CD4-positive, CD25-positive, alpha-beta regulatory T cell (primary cell): ENCODE measurements around the gene TTLL5. TPM values are rescaled to one million over a fixed set of nuclear protein-coding genes. Genes with fewer than 3 reads are reported as not detected.

ENCODE experiments used
- ATAC-seq, 2 donors: fragments of 150-1000 bp; cut with Tn5 transposase; one replicate each; pipeline ENCODE4 v1.10.0; 2021; ENCODE audit warnings: low read depth in 2 of 2, moderate number of reproducible peaks in 2 of 2, moderate library complexity in 1 of 2
- DNase-seq, 3 donors: peaks; one replicate each; pipeline versions ENCODE4 v3.0.0 to v3.0.0-alpha.2; 2012 to 2022; ENCODE audit warnings: mixed read lengths in 1 of 3
- H3K27ac ChIP-seq: one replicate; pipeline ENCODE4 v1.7.0; 2013; ENCODE audit warnings: mild to moderate bottlenecking, low read length; ENCODE audit not compliant: insufficient read depth, poor library complexity, severe bottlenecking
- H3K27me3 ChIP-seq: one replicate; pipeline ENCODE4 v1.7.0; 2013; ENCODE audit warnings: low read length; ENCODE audit not compliant: control insufficient read depth, insufficient read depth
- H3K36me3 ChIP-seq: one replicate; pipeline ENCODE4 v1.7.0; 2013; ENCODE audit warnings: mild to moderate bottlenecking, low read length, moderate library complexity; ENCODE audit not compliant: control insufficient read depth, insufficient read depth
- H3K4me1 ChIP-seq: 2 replicates; pipeline ENCODE4 v1.7.0; 2013; ENCODE audit warnings: mild to moderate bottlenecking, low read length; ENCODE audit not compliant: insufficient read depth, control insufficient read depth, poor library complexity, severe bottlenecking
- H3K4me3 ChIP-seq: one replicate; pipeline ENCODE4 v1.7.0; 2013; ENCODE audit warnings: low read depth, mild to moderate bottlenecking, low read length, moderate library complexity
- H3K9me3 ChIP-seq, 2 experiments: 1 replicate in 1 of 2; 2 replicates in 1 of 2; pipeline ENCODE4 v1.7.0; 2013; ENCODE audit warnings: low read length in 2 of 2, mild to moderate bottlenecking in 1 of 2, moderate library complexity in 1 of 2; ENCODE audit not compliant: control insufficient read depth in 2 of 2
- H3K27ac Mint-ChIP-seq, 3 donors: one replicate each; pipeline ENCODE4 v1.8.0; 2020 to 2022; ENCODE audit warnings: mild to moderate bottlenecking in 3 of 3, mixed read lengths in 3 of 3, moderate library complexity in 2 of 3
- H3K27me3 Mint-ChIP-seq: one replicate; pipeline ENCODE4 v1.8.0; 2022; ENCODE audit warnings: mild to moderate bottlenecking, mixed read lengths
- H3K36me3 Mint-ChIP-seq: one replicate; pipeline ENCODE4 v1.8.0; 2020; ENCODE audit warnings: mixed read lengths
- H3K4me1 Mint-ChIP-seq, 4 donors: one replicate each; pipeline ENCODE4 v1.8.0; 2020 to 2022; ENCODE audit warnings: mixed read lengths in 4 of 4, mild to moderate bottlenecking in 1 of 4
- H3K4me3 Mint-ChIP-seq, 4 donors: one replicate each; pipeline ENCODE4 v1.8.0; 2020 to 2022; ENCODE audit warnings: mild to moderate bottlenecking in 4 of 4, mixed read lengths in 4 of 4, moderate library complexity in 3 of 4
- H3K9me3 Mint-ChIP-seq, 7 donors: one replicate each; pipeline ENCODE4 v1.8.0; 2020 to 2022; ENCODE audit warnings: mixed read lengths in 7 of 7, mild to moderate bottlenecking in 3 of 7, moderate library complexity in 2 of 7
- polyA plus RNA-seq, 4 donors: library from polyadenylated mRNA; unstranded; fragments of 300-500 nt; fragmentation: Illumina TruSeq; gene quantifications; one replicate each; pipeline ENCODE4 v1.2.3, GENCODE V29; 2021
- total RNA-seq: library from RNA; stranded (reverse); gene quantifications from one replicate; pipeline ENCODE4 v1.2.3, GENCODE V29; 2022

TTLL5 gene
- total and polyA plus RNA-seq, 5 donors from 2014 or later = 4.9 to 39.2 (median 8.7) TPM

DNA sequence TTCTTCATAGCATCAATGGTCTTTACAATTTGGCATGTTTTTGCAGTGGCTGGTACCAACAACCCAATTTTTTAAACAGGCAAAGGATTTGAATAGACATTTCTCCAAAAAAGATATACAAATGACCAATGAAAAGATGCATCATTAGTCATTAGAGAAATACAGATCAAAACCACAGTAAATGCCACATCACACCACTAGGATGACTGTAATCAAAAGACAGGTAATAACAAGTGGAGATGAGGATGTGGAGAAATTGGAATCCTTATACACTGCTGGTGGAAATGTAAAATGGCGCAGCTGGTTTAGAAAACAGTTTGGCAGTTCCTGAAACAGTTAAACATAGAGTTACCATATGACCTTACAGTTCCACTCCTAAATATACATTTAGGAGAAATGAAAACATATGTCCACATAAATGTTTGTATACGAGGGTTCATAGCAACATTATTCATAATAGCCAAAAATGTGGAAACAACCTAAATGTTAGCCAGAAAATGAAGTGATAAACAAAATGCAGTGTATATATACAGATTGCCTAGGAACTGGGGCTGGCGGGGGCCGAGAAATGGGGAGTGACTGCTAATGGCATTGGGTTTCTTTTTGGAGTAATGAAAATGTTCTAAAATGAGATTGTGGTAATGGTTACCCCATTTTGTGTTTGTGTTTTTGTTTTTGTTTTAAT, 265.5 kb downstream of the TTLL5 start:
- Mint-ChIP-seq H3K36me3 (peaks cover 24% of the 10 kb centered on the region), H3K27ac (no peak overlapping the region), H3K4me1 (peaks cover 0 to 2% (median 0%) of the 10 kb centered on the region in 4 donors), H3K4me3 (no peak overlapping the region), H3K27me3 (no peaks in the 10 kb centered on the region), H3K9me3 (no peaks in the 10 kb centered on the region)
- no peak for ATAC-seq
- Histone ChIP-seq H3K27me3 (no peaks in the 10 kb centered on the region), H3K27ac (no peak overlapping the region), H3K9me3 (no peaks in the 10 kb centered on the region), H3K4me1 (no peaks in the 10 kb centered on the region), H3K4me3 (no peak overlapping the region), H3K36me3 (no peaks in the 10 kb centered on the region)
- no peak for DNase-seq

DNA sequence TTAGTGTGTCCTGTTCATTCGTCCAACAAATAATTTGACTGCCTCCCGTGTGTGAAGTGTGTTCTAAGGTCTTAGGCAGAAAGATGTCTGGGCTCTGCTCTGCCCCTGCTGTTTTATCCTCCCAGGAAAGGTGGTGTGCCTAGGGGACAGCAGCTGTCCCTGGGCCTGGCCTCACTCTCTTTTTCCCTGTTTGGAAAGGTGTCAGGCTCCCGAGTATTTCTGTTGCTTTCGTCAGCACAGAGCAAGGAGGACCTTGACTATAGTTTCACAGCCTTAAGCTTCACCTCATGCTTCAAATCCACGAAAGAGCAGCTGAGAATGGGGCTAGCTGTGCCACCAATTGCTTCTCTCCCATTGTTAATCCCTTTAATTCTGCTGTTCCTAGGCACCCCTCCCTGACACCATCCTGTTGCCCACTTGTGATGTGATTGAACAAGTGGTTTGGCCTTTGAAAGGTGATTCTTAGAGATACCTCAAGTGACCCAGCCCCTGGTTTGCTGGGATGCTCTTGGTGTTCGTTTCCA, 266.6 kb downstream of the TTLL5 start:
- no peak for DNase-seq
- Histone ChIP-seq H3K36me3 (no peaks in the 10 kb centered on the region), H3K27me3 (no peaks in the 10 kb centered on the region), H3K27ac (no peak overlapping the region), H3K4me3 (no peak overlapping the region), H3K4me1 (no peaks in the 10 kb centered on the region), H3K9me3 (no peaks in the 10 kb centered on the region)
- H3K4me3 Mint-ChIP-seq = no peak overlapping the region
- H3K9me3 Mint-ChIP-seq = no peaks in the 10 kb centered on the region
- H3K4me1 Mint-ChIP-seq = peaks cover 0 to 2% (median 0%) of the 10 kb centered on the region in 4 donors
- no peaks in the 10 kb centered on the region for H3K27me3 Mint-ChIP-seq
- no peak for ATAC-seq
- peak overlapping the region in 1 of 3 donors; percentile 39 for H3K27ac Mint-ChIP-seq
- H3K36me3 Mint-ChIP-seq = peaks cover 23% of the 10 kb centered on the region

DNA sequence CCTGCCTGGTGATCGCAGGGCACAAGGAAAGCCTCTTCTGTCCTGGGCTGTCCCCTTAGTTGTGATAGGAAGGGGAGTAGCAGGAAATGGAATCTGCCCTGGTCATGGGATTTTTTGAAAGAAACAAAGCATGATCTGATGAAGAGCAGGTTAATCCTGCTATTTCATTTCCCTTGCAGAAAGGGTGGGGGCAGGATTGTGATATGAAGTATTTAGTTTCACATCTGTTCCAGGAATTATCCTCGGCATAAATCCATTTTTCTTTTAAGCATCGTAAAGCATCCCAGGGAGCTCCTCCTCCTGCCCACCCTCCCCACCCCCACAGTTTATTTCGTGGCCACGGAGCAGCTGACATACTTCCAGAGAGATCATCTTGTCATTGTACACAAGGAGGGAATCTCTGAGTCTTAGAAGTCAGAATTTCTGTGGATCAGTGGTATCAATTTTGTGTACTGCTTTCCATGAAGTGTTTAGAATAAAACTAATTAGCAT, 267.7 kb downstream of the TTLL5 start:
- Histone ChIP-seq H3K27ac (no peak overlapping the region), H3K9me3 (no peaks in the 10 kb centered on the region), H3K36me3 (no peaks in the 10 kb centered on the region), H3K27me3 (no peaks in the 10 kb centered on the region), H3K4me1 (no peaks in the 10 kb centered on the region), H3K4me3 (no peak overlapping the region)
- no peaks in the 10 kb centered on the region for H3K27me3 Mint-ChIP-seq
- no peaks in the 10 kb centered on the region for H3K9me3 Mint-ChIP-seq
- ATAC-seq (no peak), DNase-seq (no peak)
- peaks cover 18% of the 10 kb centered on the region for H3K36me3 Mint-ChIP-seq
- H3K4me3 Mint-ChIP-seq = no peak overlapping the region
- H3K4me1 Mint-ChIP-seq = peaks cover 0 to 2% (median 1%) of the 10 kb centered on the region in 4 donors
- H3K27ac Mint-ChIP-seq = no peak overlapping the region

DNA sequence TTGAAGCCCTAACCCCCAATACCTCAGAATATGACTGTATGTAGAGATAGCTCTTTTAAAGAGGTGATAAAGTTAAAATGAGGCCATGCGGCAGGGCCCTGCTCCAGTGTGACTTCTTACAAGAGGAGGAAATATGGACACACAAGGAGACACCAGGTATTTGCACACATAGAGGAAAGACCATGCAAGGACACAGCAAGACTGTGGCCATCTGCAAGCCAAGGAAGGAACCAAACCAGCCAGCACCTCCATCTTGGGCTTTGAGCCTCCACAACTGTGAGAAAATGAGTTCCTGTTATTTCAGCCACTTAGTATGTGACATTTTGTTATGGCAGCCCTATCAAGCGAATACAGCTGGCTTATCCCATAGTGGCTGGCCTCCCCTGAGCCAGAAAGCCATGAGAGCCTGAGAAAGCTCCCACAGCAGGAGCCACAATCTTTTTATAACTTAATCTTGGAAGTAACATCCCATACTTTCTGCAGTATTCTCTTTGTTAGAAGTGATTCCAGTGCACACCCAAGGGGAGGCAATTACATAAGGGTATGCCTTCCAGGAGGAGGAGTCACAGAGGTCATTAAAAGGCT, 272.8 kb downstream of the TTLL5 start:
- no peak overlapping the region for H3K27ac ChIP-seq
- no peak for ATAC-seq
- Mint-ChIP-seq H3K27me3 (no peaks in the 10 kb centered on the region), H3K27ac (peak overlapping the region in 2 of 3 donors; percentile 5 to 40), H3K4me1 (peaks cover 0 to 15% (median 6%) of the 10 kb centered on the region in 4 donors), H3K4me3 (no peak overlapping the region), H3K9me3 (no peaks in the 10 kb centered on the region), H3K36me3 (peaks cover 16% of the 10 kb centered on the region)
- no peaks in the 10 kb centered on the region for H3K27me3 ChIP-seq
- no peaks in the 10 kb centered on the region for H3K36me3 ChIP-seq
- no peak for DNase-seq
- H3K9me3 ChIP-seq = no peaks in the 10 kb centered on the region
- no peak overlapping the region for H3K4me3 ChIP-seq
- H3K4me1 ChIP-seq = no peaks in the 10 kb centered on the region

DNA sequence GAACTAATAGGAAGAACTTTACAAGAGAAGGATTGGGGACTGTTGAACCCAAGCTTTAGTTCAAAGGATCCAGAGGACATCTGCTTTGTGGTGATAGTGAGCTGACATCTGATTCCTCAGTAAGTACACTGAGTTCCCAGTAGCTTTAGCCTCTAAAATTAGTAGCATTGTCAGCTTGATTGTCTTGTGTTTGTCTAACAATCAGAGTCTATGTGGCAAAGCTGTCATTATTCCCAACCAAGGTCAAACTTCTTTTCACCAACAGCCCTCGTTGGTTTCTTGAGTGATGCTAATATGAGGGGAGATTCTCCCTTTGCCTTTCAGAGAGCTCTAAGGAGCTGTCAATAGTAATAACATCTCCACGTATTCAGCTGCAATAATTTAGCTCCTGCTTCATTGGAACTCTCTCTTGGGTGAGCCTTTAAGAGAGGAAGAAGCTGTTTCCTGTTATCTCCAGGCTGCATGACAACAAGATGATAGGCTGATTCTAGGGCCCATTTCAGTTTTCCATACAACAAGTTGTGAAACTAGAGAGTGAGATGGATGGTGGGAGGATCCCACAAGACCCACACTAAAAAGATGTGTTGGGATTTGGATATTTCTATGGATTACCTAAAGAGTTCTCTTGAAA, 274.1 kb downstream of the TTLL5 start:
- H3K36me3 ChIP-seq = no peaks in the 10 kb centered on the region
- ATAC-seq (no peak), DNase-seq (peak in 1 of 3 donors; percentile 7)
- H3K4me1 ChIP-seq = no peaks in the 10 kb centered on the region
- Mint-ChIP-seq H3K27ac (no peak overlapping the region), H3K4me1 (peaks cover 0 to 15% (median 6%) of the 10 kb centered on the region in 4 donors), H3K36me3 (peaks cover 16% of the 10 kb centered on the region), H3K4me3 (peak overlapping the region in 1 of 4 donors; percentile 84), H3K9me3 (no peaks in the 10 kb centered on the region), H3K27me3 (no peaks in the 10 kb centered on the region)
- H3K27ac ChIP-seq = no peak overlapping the region
- H3K9me3 ChIP-seq = no peaks in the 10 kb centered on the region
- H3K4me3 ChIP-seq = no peak overlapping the region
- H3K27me3 ChIP-seq = no peaks in the 10 kb centered on the region

DNA sequence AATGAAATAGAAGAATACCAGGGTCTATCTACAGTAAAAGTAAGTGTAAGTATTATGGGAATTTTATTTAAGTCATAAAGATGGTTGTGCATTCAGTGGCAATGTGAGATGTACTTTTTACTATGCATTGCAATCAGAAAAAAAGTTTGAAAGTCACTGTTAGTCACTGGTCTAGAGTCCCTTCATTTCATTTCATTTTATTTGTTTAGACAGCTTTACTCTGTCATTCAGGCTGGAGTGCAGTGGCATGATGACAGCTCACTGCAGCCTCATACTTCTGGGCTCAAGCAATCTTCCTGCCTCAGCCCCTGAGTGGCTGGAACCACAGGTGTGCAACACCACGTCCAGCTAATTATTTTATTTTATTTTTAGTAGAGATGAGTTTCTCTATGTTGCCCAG, 278.2 kb downstream of the TTLL5 start:
- Mint-ChIP-seq H3K4me1 (peaks cover 0 to 13% (median 5%) of the 10 kb centered on the region in 4 donors), H3K36me3 (peaks cover 11% of the 10 kb centered on the region), H3K4me3 (no peak overlapping the region), H3K27me3 (no peaks in the 10 kb centered on the region), H3K27ac (no peak overlapping the region), H3K9me3 (no peaks in the 10 kb centered on the region)
- Histone ChIP-seq H3K27me3 (no peaks in the 10 kb centered on the region), H3K4me1 (no peaks in the 10 kb centered on the region), H3K4me3 (no peak overlapping the region), H3K27ac (no peak overlapping the region), H3K9me3 (no peaks in the 10 kb centered on the region), H3K36me3 (no peaks in the 10 kb centered on the region)
- no peak for DNase-seq
- no peak for ATAC-seq

DNA sequence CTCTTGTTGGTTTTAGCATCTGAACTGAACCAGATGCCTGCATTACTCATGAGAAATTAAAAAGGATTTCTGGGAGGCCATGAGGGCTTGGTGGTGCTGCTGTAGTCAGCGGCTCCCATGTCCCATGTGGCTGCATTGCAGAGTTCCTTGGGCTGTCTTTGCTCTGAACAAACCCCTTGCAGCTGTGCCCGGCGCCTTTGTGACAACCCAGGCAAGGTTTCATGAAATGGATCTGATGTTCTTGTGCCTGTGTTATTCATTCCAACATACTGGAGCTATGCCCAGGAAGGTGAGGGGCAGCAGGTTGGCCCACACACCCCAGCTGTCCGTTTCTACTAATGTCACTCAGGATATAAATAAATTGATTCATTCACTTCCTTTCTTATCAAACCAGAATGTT, 280.0 kb downstream of the TTLL5 start:
- no peaks in the 10 kb centered on the region for H3K4me1 ChIP-seq
- H3K4me1 Mint-ChIP-seq = no peaks in the 10 kb centered on the region
- H3K9me3 Mint-ChIP-seq = no peaks in the 10 kb centered on the region
- DNase-seq (no peak), ATAC-seq (no peak)
- H3K27me3 Mint-ChIP-seq = no peaks in the 10 kb centered on the region
- H3K27ac Mint-ChIP-seq = no peak overlapping the region
- H3K36me3 ChIP-seq = no peaks in the 10 kb centered on the region
- H3K27me3 ChIP-seq = no peaks in the 10 kb centered on the region
- H3K9me3 ChIP-seq = no peaks in the 10 kb centered on the region
- no peak overlapping the region for H3K27ac ChIP-seq
- H3K4me3 ChIP-seq = no peak overlapping the region
- H3K4me3 Mint-ChIP-seq = no peak overlapping the region
- H3K36me3 Mint-ChIP-seq = peaks cover 12% of the 10 kb centered on the region
